Fibroblast of lung (primary cell): ENCODE measurements around the gene FAM168B. TPM values are rescaled to one million over a fixed set of nuclear protein-coding genes. Genes with fewer than 3 reads are reported as not detected.

Experiments
- DNase-seq, 2 donors: peaks; one replicate each; pipeline versions ENCODE4 v3.0.0 to v3.0.0-alpha.2; 2010; ENCODE audit warnings: low read depth in 2 of 2
- H2AFZ ChIP-seq: 2 replicates; pipeline ENCODE4 v1.5.1; 2012; ENCODE audit warnings: low read length, control low read depth, inconsistent platforms
- H3K27ac ChIP-seq: 2 replicates; pipeline ENCODE4 v1.5.1; 2011; ENCODE audit warnings: low read length, control low read depth; ENCODE audit not compliant: insufficient read depth
- H3K27me3 ChIP-seq: 2 replicates; pipeline ENCODE4 v1.5.1; 2011; ENCODE audit warnings: mild to moderate bottlenecking, low read length; ENCODE audit not compliant: control insufficient read depth, insufficient read depth
- H3K36me3 ChIP-seq: 2 replicates; pipeline ENCODE4 v1.5.1; 2011; ENCODE audit warnings: low read length; ENCODE audit not compliant: control insufficient read depth, insufficient read depth
- H3K4me1 ChIP-seq: 2 replicates; pipeline ENCODE4 v1.5.1; 2011; ENCODE audit warnings: low read length; ENCODE audit not compliant: control insufficient read depth, insufficient read depth; ENCODE audit errors: extremely low read depth
- H3K4me2 ChIP-seq: 2 replicates; pipeline ENCODE4 v1.5.1; 2011; ENCODE audit warnings: low read length, control low read depth; ENCODE audit not compliant: insufficient read depth; ENCODE audit errors: extremely low read depth
- H3K4me3 ChIP-seq, 4 experiments: fragments of 200-600 bp in 1 of 4; sonication (generic) in 1 of 4; replicated peaks in 1 of 4; 2 replicates each; pipeline ENCODE4 v1.5.1; 2011 to 2016; ENCODE audit warnings: low read length in 4 of 4, low read depth in 3 of 4, mild to moderate bottlenecking in 3 of 4, control low read depth in 2 of 4, inconsistent platforms in 1 of 4, mixed read lengths in 1 of 4; ENCODE audit not compliant: insufficient read depth in 1 of 4; ENCODE audit errors: control extremely low read depth in 1 of 4
- H3K79me2 ChIP-seq: 2 replicates; pipeline ENCODE4 v1.5.1; 2012; ENCODE audit warnings: mild to moderate bottlenecking, low read length, inconsistent platforms; ENCODE audit not compliant: control insufficient read depth, insufficient read depth
- H3K9ac ChIP-seq: 2 replicates; pipeline ENCODE4 v1.5.1; 2011; ENCODE audit warnings: mild to moderate bottlenecking, low read length, control low read depth; ENCODE audit not compliant: insufficient read depth
- H3K9me3 ChIP-seq: 2 replicates; pipeline ENCODE4 v1.5.1; 2012; ENCODE audit warnings: low read depth, low read length; ENCODE audit not compliant: control insufficient read depth, insufficient read depth
- H4K20me1 ChIP-seq: 2 replicates; pipeline ENCODE4 v1.5.1; 2011; ENCODE audit warnings: low read length; ENCODE audit not compliant: control insufficient read depth, insufficient read depth; ENCODE audit errors: extremely low read depth
- EZH2 ChIP-seq: IDR thresholded peaks from 2 replicates; pipeline ENCODE4 v1.5.1; 2012; ENCODE audit warnings: low read length, control low read depth, mild to moderate bottlenecking; ENCODE audit errors: missing control alignments
- polyA plus RNA-seq, 2 donors: library from polyadenylated mRNA; depleted of rRNA in 1 of 2; stranded (reverse) in 1 of 2; unstranded in 1 of 2; fragments of >200 nt; gene quantifications; 2 replicates each; pipeline ENCODE4 v1.2.1, GENCODE V29; 2011 to 2012; ENCODE audit warnings: missing spikeins in 1 of 2
- total RNA-seq: library from RNA; depleted of rRNA; stranded (reverse); fragments of >200 nt; gene quantifications from 2 replicates; pipeline ENCODE4 v1.2.1, GENCODE V29; 2014
- TF ChIP-seq, protein P1 (sequence below), 2 donors: IDR thresholded peaks in 1 of 2; conservative IDR thresholded peaks in 1 of 2; 1 replicate in 1 of 2; 2 replicates in 1 of 2; pipeline ENCODE4 v1.5.1; 2011 to 2012; ENCODE audit warnings: low read length in 2 of 2, control low read depth in 1 of 2, inconsistent platforms in 1 of 2, low read depth in 1 of 2, mild to moderate bottlenecking in 1 of 2

The FAM168B gene
- total and polyA plus RNA-seq, 2 donors (not counting 1 experiment from before 2014, with no cell fraction given): 71.2 to 87.8 TPM

DNA sequence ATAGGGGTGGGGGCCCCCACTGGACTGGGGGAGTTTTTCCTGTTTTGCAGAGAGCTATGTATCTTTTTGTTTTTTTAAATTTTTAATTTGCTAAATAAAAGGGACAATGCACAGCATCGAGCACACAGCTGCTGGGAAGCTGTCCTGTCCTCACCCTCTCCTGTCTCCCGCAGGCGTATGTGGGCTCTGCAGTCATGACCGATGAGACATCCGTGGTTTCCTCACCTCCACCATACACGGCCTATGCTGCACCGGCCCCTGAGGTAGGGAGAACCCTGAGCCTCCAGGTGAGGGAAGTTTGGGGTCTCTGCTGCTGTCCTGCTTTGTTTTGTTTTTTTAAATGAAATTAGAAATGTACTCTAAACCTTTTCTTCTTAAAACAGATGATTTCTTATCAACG, 39.5 kb upstream of the FAM168B start:
- DNase-seq: no peak
- H3K79me2 ChIP-seq: no peaks in the 10 kb centered on the region
- no peak overlapping the region for H3K9ac ChIP-seq
- H2AFZ ChIP-seq: no peak overlapping the region
- H3K27ac ChIP-seq: no peak overlapping the region
- H4K20me1 ChIP-seq: no peaks in the 10 kb centered on the region
- no peak for TF ChIP-seq EZH2
- TF ChIP-seq, protein P1, sequence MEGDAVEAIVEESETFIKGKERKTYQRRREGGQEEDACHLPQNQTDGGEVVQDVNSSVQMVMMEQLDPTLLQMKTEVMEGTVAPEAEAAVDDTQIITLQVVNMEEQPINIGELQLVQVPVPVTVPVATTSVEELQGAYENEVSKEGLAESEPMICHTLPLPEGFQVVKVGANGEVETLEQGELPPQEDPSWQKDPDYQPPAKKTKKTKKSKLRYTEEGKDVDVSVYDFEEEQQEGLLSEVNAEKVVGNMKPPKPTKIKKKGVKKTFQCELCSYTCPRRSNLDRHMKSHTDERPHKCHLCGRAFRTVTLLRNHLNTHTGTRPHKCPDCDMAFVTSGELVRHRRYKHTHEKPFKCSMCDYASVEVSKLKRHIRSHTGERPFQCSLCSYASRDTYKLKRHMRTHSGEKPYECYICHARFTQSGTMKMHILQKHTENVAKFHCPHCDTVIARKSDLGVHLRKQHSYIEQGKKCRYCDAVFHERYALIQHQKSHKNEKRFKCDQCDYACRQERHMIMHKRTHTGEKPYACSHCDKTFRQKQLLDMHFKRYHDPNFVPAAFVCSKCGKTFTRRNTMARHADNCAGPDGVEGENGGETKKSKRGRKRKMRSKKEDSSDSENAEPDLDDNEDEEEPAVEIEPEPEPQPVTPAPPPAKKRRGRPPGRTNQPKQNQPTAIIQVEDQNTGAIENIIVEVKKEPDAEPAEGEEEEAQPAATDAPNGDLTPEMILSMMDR (conservative IDR thresholded peaks at IDR 0.05 in 1 of 2, IDR thresholded peaks at IDR 0.05 in 1 of 2; ENCODE audit: low read depth in 1 of 2, low read length in 2 of 2): no peak
- H3K9me3 ChIP-seq: no peaks in the 10 kb centered on the region
- no peaks in the 10 kb centered on the region for H3K4me1 ChIP-seq
- H3K4me2 ChIP-seq: no peak overlapping the region
- H3K36me3 ChIP-seq: peaks cover 2% of the 10 kb centered on the region
- H3K27me3 ChIP-seq: no peaks in the 10 kb centered on the region
- no peak overlapping the region for H3K4me3 ChIP-seq

DNA sequence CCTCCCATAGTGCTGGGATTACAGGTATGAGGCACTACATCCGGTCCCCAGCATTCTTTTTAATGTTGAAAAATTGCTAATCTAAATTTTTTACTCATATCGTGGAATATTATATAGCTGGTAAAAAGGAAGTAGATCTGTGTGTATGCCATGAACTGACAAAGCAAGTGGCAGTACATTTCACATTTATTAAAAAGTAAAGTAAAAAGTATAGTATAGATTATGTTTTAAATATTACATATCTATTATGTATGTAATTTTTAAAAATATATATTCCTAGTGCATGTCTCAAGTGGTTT, 37.0 kb upstream of the FAM168B start:
- Histone ChIP-seq H4K20me1 (no peaks in the 10 kb centered on the region), H3K79me2 (peaks cover 1% of the 10 kb centered on the region), H3K4me2 (no peak overlapping the region), H3K9me3 (no peaks in the 10 kb centered on the region), H3K4me1 (no peaks in the 10 kb centered on the region), H3K27ac (no peak overlapping the region), H3K9ac (no peak overlapping the region), H2AFZ (no peak overlapping the region), H3K36me3 (peaks cover 2% of the 10 kb centered on the region), H3K27me3 (no peaks in the 10 kb centered on the region), H3K4me3 (no peak overlapping the region)
- DNase-seq: no peak
- TF ChIP-seq, protein P1 (conservative IDR thresholded peaks at IDR 0.05 in 1 of 2, IDR thresholded peaks at IDR 0.05 in 1 of 2; ENCODE audit: low read depth in 1 of 2, low read length in 2 of 2): no peak
- no peak for TF ChIP-seq EZH2

DNA sequence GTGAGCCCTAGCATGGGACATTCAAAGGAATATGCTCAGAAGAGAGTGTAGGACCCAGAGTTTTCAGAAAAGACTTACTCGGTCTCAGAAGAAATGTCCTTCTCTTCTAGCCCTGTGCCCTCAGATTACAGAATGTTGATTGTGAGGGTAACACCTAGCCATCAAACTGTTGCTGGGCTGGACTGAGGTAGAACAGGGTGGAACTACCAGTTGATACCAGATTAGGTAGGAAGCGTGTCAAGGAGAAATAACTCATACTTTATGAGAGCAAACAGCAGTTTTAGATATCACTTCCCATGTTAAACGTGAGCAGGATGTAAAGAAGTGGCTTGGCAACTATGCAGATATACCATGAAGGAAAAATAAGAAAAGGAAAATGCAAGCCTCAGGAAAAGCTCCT, 34.7 kb upstream of the FAM168B start:
- H3K79me2 ChIP-seq: peaks cover 13% of the 10 kb centered on the region
- TF ChIP-seq, protein P1 (conservative IDR thresholded peaks at IDR 0.05 in 1 of 2, IDR thresholded peaks at IDR 0.05 in 1 of 2; ENCODE audit: low read depth in 1 of 2, low read length in 2 of 2): no peak
- no peak for TF ChIP-seq EZH2
- no peak overlapping the region for H2AFZ ChIP-seq
- no peaks in the 10 kb centered on the region for H3K27me3 ChIP-seq
- DNase-seq: no peak
- no peaks in the 10 kb centered on the region for H3K9me3 ChIP-seq
- no peak overlapping the region for H3K9ac ChIP-seq
- H4K20me1 ChIP-seq: no peaks in the 10 kb centered on the region
- no peaks in the 10 kb centered on the region for H3K4me1 ChIP-seq
- H3K36me3 ChIP-seq: peaks cover 2% of the 10 kb centered on the region
- H3K4me3 ChIP-seq: no peak overlapping the region
- H3K27ac ChIP-seq: no peak overlapping the region
- no peak overlapping the region for H3K4me2 ChIP-seq
